Tibial nerve (tissue), 4 donors: ENCODE measurements around the gene MAPRE2. TPM values are rescaled to one million over a fixed set of nuclear protein-coding genes. Genes with fewer than 3 reads are reported as not detected.

Experiments
- DNase-seq, 2 donors: peaks; one replicate each; pipeline ENCODE4 v3.0.0-alpha.2; 2019; ENCODE audit warnings: low spot score in 2 of 2
- H3K27ac ChIP-seq, 4 donors: fragments of 200-600 bp; sonication (generic) in 3 of 4; one replicate each; pipeline ENCODE4 v1.5.1; 2017 to 2019; ENCODE audit warnings: mild to moderate bottlenecking in 1 of 4
- H3K27me3 ChIP-seq, 2 donors: fragments of 200-600 bp; sonication (generic) in 1 of 2; one replicate each; pipeline versions ENCODE4 v1.5.1 to v1.6.0; 2017 to 2019
- H3K36me3 ChIP-seq, 3 donors: fragments of 200-600 bp; sonication (generic); one replicate each; pipeline ENCODE4 v1.5.1; 2018 to 2019
- H3K4me1 ChIP-seq, 4 donors: fragments of 200-600 bp; sonication (generic) in 3 of 4; one replicate each; pipeline ENCODE4 v1.5.1; 2017 to 2019
- H3K4me3 ChIP-seq, 4 donors: fragments of 200-600 bp; sonication (generic) in 3 of 4; one replicate each; pipeline ENCODE4 v1.5.1; 2017 to 2019; ENCODE audit warnings: mild to moderate bottlenecking in 1 of 4, moderate library complexity in 1 of 4
- H3K9me3 ChIP-seq, 4 donors: fragments of 200-600 bp; sonication (generic) in 3 of 4; one replicate each; pipeline ENCODE4 v1.5.1; 2017 to 2019
- EP300 ChIP-seq, 2 donors: sonication (generic); formaldehyde crosslinking; IDR thresholded peaks; one replicate each; pipeline ENCODE4 v1.6.1; 2017; ENCODE audit warnings: antibody characterized with exemption in 2 of 2, mild to moderate bottlenecking in 1 of 2
- POLR2A ChIP-seq, 2 donors: fragments of 450-650 bp; IDR thresholded peaks; one replicate each; pipeline ENCODE4 v1.6.1; 2017; ENCODE audit warnings: antibody characterized with exemption in 2 of 2, mild to moderate bottlenecking in 2 of 2, moderate library complexity in 2 of 2
- WGBS, 2 donors: methylation state at CpG; one replicate each; pipeline ENCODE4 v1.1.5; 2018; 5-methylcytosine and 5-hydroxymethylcytosine counted together
- total RNA-seq, 4 donors: library from RNA; depleted of rRNA; stranded (reverse); fragments of >200 nt; gene quantifications; one replicate each; pipeline ENCODE4 v1.1.0, GENCODE V29; 2016
- TF ChIP-seq, protein P1 (sequence below), 5 experiments: fragments of 200-600 bp in 3 of 5; fragments of 450-650 bp in 2 of 5; sonication (generic) in 3 of 5; IDR thresholded peaks; one replicate each; pipeline ENCODE4 v1.5.1; 2016 to 2019; ENCODE audit warnings: antibody characterized with exemption in 5 of 5, mild to moderate bottlenecking in 3 of 5, moderate library complexity in 2 of 5

Gene MAPRE2
- total RNA-seq, 4 donors from 2014 or later, result 18.9 to 33.3 (median 29.4) TPM

DNA sequence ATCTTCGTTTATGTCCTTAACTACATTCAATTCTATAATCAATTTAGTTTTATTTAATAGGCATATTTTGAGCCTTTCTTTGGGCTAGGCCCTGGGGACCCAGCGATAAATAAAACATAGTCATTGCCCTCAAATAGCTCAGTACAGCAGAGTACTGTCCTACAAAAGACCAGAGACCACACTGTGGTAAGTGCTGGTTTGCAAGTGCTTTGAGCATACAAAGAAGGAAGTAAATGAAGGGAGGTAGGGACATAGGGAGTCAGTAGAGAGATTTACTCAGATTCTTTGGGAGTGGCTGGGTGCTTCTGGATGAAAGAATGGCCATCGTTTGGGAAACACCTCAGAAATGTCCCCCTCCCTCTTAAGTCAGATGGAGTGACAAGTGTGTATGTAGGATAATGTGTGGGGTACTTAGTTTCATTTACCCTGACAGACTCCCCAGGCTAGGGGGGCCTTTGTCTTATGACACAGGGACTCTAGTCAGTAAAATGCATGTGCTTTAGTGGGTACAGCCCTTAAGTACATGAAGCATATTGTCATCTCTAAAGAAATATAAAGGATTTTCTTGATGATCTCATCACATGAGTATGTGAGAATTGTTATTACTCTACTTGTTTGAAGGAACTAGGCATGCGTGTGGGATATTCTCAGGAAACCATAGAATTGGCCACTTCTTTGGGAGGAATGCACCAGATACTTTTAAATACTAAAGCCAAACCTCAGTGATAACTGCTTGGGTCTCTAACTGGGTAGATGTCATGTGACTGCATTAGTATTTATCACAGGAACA lies 35.1 kb downstream of the MAPRE2 start:
- 53 to 57% methylated on average over 4 of the region's 4 CpGs for WGBS, 2 donors
- no peak for TF ChIP-seq EP300 (IDR thresholded peaks at IDR 0.05)
- TF ChIP-seq, protein P1, sequence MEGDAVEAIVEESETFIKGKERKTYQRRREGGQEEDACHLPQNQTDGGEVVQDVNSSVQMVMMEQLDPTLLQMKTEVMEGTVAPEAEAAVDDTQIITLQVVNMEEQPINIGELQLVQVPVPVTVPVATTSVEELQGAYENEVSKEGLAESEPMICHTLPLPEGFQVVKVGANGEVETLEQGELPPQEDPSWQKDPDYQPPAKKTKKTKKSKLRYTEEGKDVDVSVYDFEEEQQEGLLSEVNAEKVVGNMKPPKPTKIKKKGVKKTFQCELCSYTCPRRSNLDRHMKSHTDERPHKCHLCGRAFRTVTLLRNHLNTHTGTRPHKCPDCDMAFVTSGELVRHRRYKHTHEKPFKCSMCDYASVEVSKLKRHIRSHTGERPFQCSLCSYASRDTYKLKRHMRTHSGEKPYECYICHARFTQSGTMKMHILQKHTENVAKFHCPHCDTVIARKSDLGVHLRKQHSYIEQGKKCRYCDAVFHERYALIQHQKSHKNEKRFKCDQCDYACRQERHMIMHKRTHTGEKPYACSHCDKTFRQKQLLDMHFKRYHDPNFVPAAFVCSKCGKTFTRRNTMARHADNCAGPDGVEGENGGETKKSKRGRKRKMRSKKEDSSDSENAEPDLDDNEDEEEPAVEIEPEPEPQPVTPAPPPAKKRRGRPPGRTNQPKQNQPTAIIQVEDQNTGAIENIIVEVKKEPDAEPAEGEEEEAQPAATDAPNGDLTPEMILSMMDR (IDR thresholded peaks at IDR 0.05), result no peak
- no peak for TF ChIP-seq POLR2A (IDR thresholded peaks at IDR 0.05)
- no peak overlapping the region for H3K27ac ChIP-seq
- no peaks in the 10 kb centered on the region for H3K36me3 ChIP-seq
- H3K9me3 ChIP-seq, result no peaks in the 10 kb centered on the region
- H3K4me1 ChIP-seq, result peaks cover 0 to 46% (median 5%) of the 10 kb centered on the region in 4 donors
- H3K27me3 ChIP-seq, result no peaks in the 10 kb centered on the region
- H3K4me3 ChIP-seq, result no peak overlapping the region
- no peak for DNase-seq

DNA sequence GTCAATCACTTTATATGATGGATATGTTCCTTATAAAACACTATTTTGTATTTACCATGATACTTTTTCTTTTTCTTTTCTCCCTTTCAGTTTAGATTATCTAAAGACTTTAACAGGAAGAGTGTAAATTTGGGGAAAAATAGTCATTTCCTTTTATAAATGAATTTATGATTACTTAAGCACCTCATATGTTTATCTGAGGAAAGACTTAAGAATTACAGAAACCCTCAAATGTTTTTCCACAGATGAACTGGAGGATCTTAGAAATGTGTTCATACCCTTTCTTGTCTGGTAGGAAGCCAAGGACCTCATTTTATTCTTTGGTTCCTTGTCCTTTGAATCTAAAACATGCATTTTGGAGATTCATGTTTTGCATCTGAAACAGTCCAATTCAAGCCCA lies 36.7 kb downstream of the MAPRE2 start:
- no peak for DNase-seq
- no peak overlapping the region for H3K27ac ChIP-seq
- H3K4me3 ChIP-seq, result no peak overlapping the region
- H3K27me3 ChIP-seq, result no peaks in the 10 kb centered on the region
- TF ChIP-seq EP300 (IDR thresholded peaks at IDR 0.05), result no peak
- TF ChIP-seq, protein P1 (IDR thresholded peaks at IDR 0.05), result no peak
- TF ChIP-seq POLR2A (IDR thresholded peaks at IDR 0.05), result no peak
- H3K36me3 ChIP-seq, result no peaks in the 10 kb centered on the region
- no peaks in the 10 kb centered on the region for H3K9me3 ChIP-seq
- H3K4me1 ChIP-seq, result peaks cover 0 to 30% (median 0%) of the 10 kb centered on the region in 4 donors

GRCh38 chr18:35080058-35080457 lies 38.8 kb downstream of the MAPRE2 start:
- Histone ChIP-seq H3K4me3 (no peak overlapping the region), H3K9me3 (no peaks in the 10 kb centered on the region), H3K4me1 (peaks cover 0 to 22% (median 1%) of the 10 kb centered on the region in 4 donors), H3K27me3 (no peaks in the 10 kb centered on the region), H3K36me3 (no peaks in the 10 kb centered on the region), H3K27ac (no peak overlapping the region)
- DNase-seq, result no peak
- 47 to 58% methylated on average over 1 of the region's 1 CpG for WGBS, 2 donors
- TF ChIP-seq POLR2A (IDR thresholded peaks at IDR 0.05) (no peak), EP300 (IDR thresholded peaks at IDR 0.05) (no peak)
- TF ChIP-seq, protein P1 (IDR thresholded peaks at IDR 0.05), result no peak

- TF ChIP-seq POLR2A (IDR thresholded peaks at IDR 0.05), result no peak
- TF ChIP-seq, protein P1 (IDR thresholded peaks at IDR 0.05), result no peak
- TF ChIP-seq EP300 (IDR thresholded peaks at IDR 0.05), result no peak
- Histone ChIP-seq H3K4me1 (peaks cover 0 to 18% (median 3%) of the 10 kb centered on the region in 4 donors), H3K27ac (peak overlapping the region in 1 of 4 donors; percentile 4), H3K27me3 (no peaks in the 10 kb centered on the region), H3K36me3 (no peaks in the 10 kb centered on the region), H3K9me3 (no peaks in the 10 kb centered on the region), H3K4me3 (no peak overlapping the region)
- DNase-seq, result no peak
- WGBS, 2 donors, result 76 to 89% methylated on average over 3 of the region's 3 CpGs
Measured at GRCh38 chr18:35083174-35083712, 42.0 kb downstream of the MAPRE2 start.
